Stimulated activated CD4-positive, alpha-beta T cell treated with anti-CD3 and anti-CD28 coated beads, Interleukin-1b, Interleukin-23, amount 100 ng/mL, for 24 hours (primary cell): ENCODE results near the gene ACBD5.
"Not testable (repeated sequence)": the region's sequence is repeated elsewhere in the genome, so short reads cannot be mapped to it uniquely, and the experiment has no call there.

Source experiments
- DNase-seq, 4 experiments: peaks; one replicate each; pipeline ENCODE4 v3.0.0-alpha.2; 2020; ENCODE audit warnings: low read depth in 4 of 4, low spot score in 1 of 4

The ACBD5 gene

GRCh38 chr10:27241010-27241651 lies 534 bp upstream of the ACBD5 start:
- no peak for DNase-seq

GRCh38 chr10:27237531-27237930 lies 3.1 kb downstream of the ACBD5 start:
- DNase-seq = not testable (repeated sequence)

GRCh38 chr10:27236589-27237128 lies 3.9 kb downstream of the ACBD5 start:
- not testable (repeated sequence) for DNase-seq

GRCh38 chr10:27235706-27236105 lies 4.9 kb downstream of the ACBD5 start:
- no peak for DNase-seq

GRCh38 chr10:27230022-27230421 lies 10.6 kb downstream of the ACBD5 start:
- DNase-seq = no peak

- no peak for DNase-seq
These were observed 14.8 kb downstream of the ACBD5 start for GRCh38 chr10:27225642-27226257.

- DNase-seq = no peak
These were observed 15.5 kb downstream of the ACBD5 start for GRCh38 chr10:27225011-27225590.

- DNase-seq = peak in 2 of 4 experiments; percentile 9 to 13
These were observed 16.6 kb downstream of the ACBD5 start for GRCh38 chr10:27223964-27224363.

- DNase-seq = no peak
These were observed 33.2 kb downstream of the ACBD5 start for GRCh38 chr10:27207350-27207749.

- no peak for DNase-seq
These were observed 36.8 kb downstream of the ACBD5 start for GRCh38 chr10:27203806-27204205.

GRCh38 chr10:27197980-27198620 lies 42.5 kb downstream of the ACBD5 start:
- DNase-seq = no peak

GRCh38 chr10:27192284-27192683 lies 48.3 kb downstream of the ACBD5 start:
- no peak for DNase-seq

- no peak for DNase-seq
These were observed 50.1 kb downstream of the ACBD5 start for GRCh38 chr10:27190508-27190907.

- DNase-seq = no peak
These were observed 51.7 kb downstream of the ACBD5 start for GRCh38 chr10:27188897-27189296.

- no peak for DNase-seq
These were observed 52.3 kb downstream of the ACBD5 start for GRCh38 chr10:27188259-27188658.

GRCh38 chr10:27169849-27170248 lies 70.7 kb downstream of the ACBD5 start:
- DNase-seq = no peak

- no peak for DNase-seq
These were observed 82.2 kb downstream of the ACBD5 start for GRCh38 chr10:27158421-27158820.

GRCh38 chr10:27157150-27157549 lies 83.4 kb downstream of the ACBD5 start:
- DNase-seq = no peak

- DNase-seq = not testable (repeated sequence)
These were observed 84.0 kb downstream of the ACBD5 start for GRCh38 chr10:27156566-27156965.

GRCh38 chr10:27155066-27155754 lies 85.4 kb downstream of the ACBD5 start, which contains the start of gene MASTL:
Gene MASTL, plus strand, starts transcription at chr10:27155352. Its CDS starts 75 bp downstream, at chr10:27155427.
- DNase-seq = peak; percentile 82 to 89 (median 86)

- DNase-seq = peak in 2 of 4 experiments; percentile 0 to 3
These were observed 86.8 kb downstream of the ACBD5 start for GRCh38 chr10:27153845-27154193.
